Gastroesophageal sphincter (tissue), 3 donors: ENCODE data around the gene GCC2.
A peak's percentile ranks its signal among the peaks of the same experiment; 100 is the strongest.

Source experiments
- CTCF ChIP-seq, 4 experiments: fragments of 200-600 bp in 2 of 4; fragments of 450-650 bp in 2 of 4; sonication (generic) in 1 of 4; IDR thresholded peaks; one replicate each; pipeline ENCODE4 v1.5.1; 2017 to 2019; ENCODE audit warnings: antibody characterized with exemption in 4 of 4, mild to moderate bottlenecking in 2 of 4, moderate library complexity in 2 of 4
- EP300 ChIP-seq: sonication (generic); formaldehyde crosslinking; IDR thresholded peaks from one replicate; pipeline ENCODE4 v1.6.1; 2017; ENCODE audit warnings: antibody characterized with exemption, mild to moderate bottlenecking
- POLR2A ChIP-seq, 2 donors: fragments of 450-650 bp; IDR thresholded peaks; one replicate each; pipeline ENCODE4 v1.6.1; 2017; ENCODE audit warnings: antibody characterized with exemption in 2 of 2, mild to moderate bottlenecking in 2 of 2, moderate library complexity in 1 of 2
- POLR2AphosphoS5 ChIP-seq: sonication (generic); formaldehyde crosslinking; IDR thresholded peaks from one replicate; pipeline ENCODE4 v1.6.1; 2017; ENCODE audit warnings: antibody characterized with exemption

- no peak for TF ChIP-seq CTCF (IDR thresholded peaks at IDR 0.05)
- TF ChIP-seq POLR2AphosphoS5, result peak; percentile 92
- peak; percentile 78 to 83 for TF ChIP-seq POLR2A (IDR thresholded peaks at IDR 0.05)
- TF ChIP-seq EP300, result no peak
Measured at GRCh38 chr2:108448678-108449409, at the start of gene GCC2.
